ENCODE measurements around the gene FERMT3. TPM values are rescaled to one million over a fixed set of nuclear protein-coding genes. Genes with fewer than 3 reads are reported as not detected.

The FERMT3 gene
- total RNA-seq, 1 experiment from 2014 or later = 72.7 TPM

GRCh38 chr11:64266339-64266738 is 59.8 kb downstream of the FERMT3 start:
- Histone ChIP-seq H3K27ac (ENCODE audit: low read length) (no peak overlapping the region), H3K79me2 (ENCODE audit: low read length) (peaks cover 6% of the 10 kb centered on the region), H3K4me2 (ENCODE audit: low read depth, low read length, poor library complexity, severe bottlenecking) (no peak overlapping the region), H3K4me3 (ENCODE audit: low read length) (no peak overlapping the region), H3K36me3 (ENCODE audit: insufficient read depth, low read length) (no peaks in the 10 kb centered on the region), H4K20me1 (ENCODE audit: insufficient read depth, low read depth, low read length) (no peaks in the 10 kb centered on the region), H3K9me3 (ENCODE audit: low read length) (no peaks in the 10 kb centered on the region), H3K9me2 (replicated peaks; ENCODE audit: insufficient read depth, low read length) (no peaks in the 10 kb centered on the region), H3K9ac (ENCODE audit: low read length) (no peak overlapping the region), H2AFZ (ENCODE audit: low read length) (no peak overlapping the region), H3K4me1 (ENCODE audit: low read length) (peaks cover 21% of the 10 kb centered on the region), H3K27me3 (ENCODE audit: low read length) (no peaks in the 10 kb centered on the region)
- no peak for DNase-seq

- Histone ChIP-seq H3K79me2 (ENCODE audit: low read length) (peaks cover 8% of the 10 kb centered on the region), H3K4me1 (ENCODE audit: low read length) (peaks cover 29% of the 10 kb centered on the region), H3K27me3 (ENCODE audit: low read length) (no peaks in the 10 kb centered on the region), H2AFZ (ENCODE audit: low read length) (no peak overlapping the region), H4K20me1 (ENCODE audit: insufficient read depth, low read depth, low read length) (no peaks in the 10 kb centered on the region), H3K4me3 (ENCODE audit: low read length) (no peak overlapping the region), H3K27ac (ENCODE audit: low read length) (no peak overlapping the region), H3K9me3 (ENCODE audit: low read length) (no peaks in the 10 kb centered on the region), H3K4me2 (ENCODE audit: low read depth, low read length, poor library complexity, severe bottlenecking) (no peak overlapping the region), H3K9ac (ENCODE audit: low read length) (no peak overlapping the region; the same call in 1 of the 2 replicates), H3K36me3 (ENCODE audit: insufficient read depth, low read length) (no peaks in the 10 kb centered on the region), H3K9me2 (replicated peaks; ENCODE audit: insufficient read depth, low read length) (no peaks in the 10 kb centered on the region)
- DNase-seq = no peak
Measured at GRCh38 chr11:64267207-64267945, 60.9 kb downstream of the FERMT3 start.

GRCh38 chr11:64268025-64268892 is 61.7 kb downstream of the FERMT3 start:
- Histone ChIP-seq H3K4me3 (ENCODE audit: low read length) (peak overlapping the region; percentile 85), H3K27me3 (ENCODE audit: low read length) (no peaks in the 10 kb centered on the region), H3K9me3 (ENCODE audit: low read length) (no peaks in the 10 kb centered on the region), H3K4me2 (ENCODE audit: low read depth, low read length, poor library complexity, severe bottlenecking) (peak overlapping the region; percentile 92), H4K20me1 (ENCODE audit: insufficient read depth, low read depth, low read length) (no peaks in the 10 kb centered on the region), H3K4me1 (ENCODE audit: low read length) (peaks cover 33% of the 10 kb centered on the region), H2AFZ (ENCODE audit: low read length) (no peak overlapping the region), H3K36me3 (ENCODE audit: insufficient read depth, low read length) (no peaks in the 10 kb centered on the region), H3K27ac (ENCODE audit: low read length) (peak overlapping the region; percentile 82; the same call in 1 of the 2 replicates), H3K79me2 (ENCODE audit: low read length) (peaks cover 12% of the 10 kb centered on the region), H3K9me2 (replicated peaks; ENCODE audit: insufficient read depth, low read length) (no peaks in the 10 kb centered on the region), H3K9ac (ENCODE audit: low read length) (peak overlapping the region; percentile 90)
- DNase-seq = no peak

- Histone ChIP-seq H3K4me1 (ENCODE audit: low read length) (peaks cover 33% of the 10 kb centered on the region), H3K4me2 (ENCODE audit: low read depth, low read length, poor library complexity, severe bottlenecking) (peak overlapping the region; percentile 92), H3K9me3 (ENCODE audit: low read length) (no peaks in the 10 kb centered on the region), H3K4me3 (ENCODE audit: low read length) (peak overlapping the region; percentile 85), H4K20me1 (ENCODE audit: insufficient read depth, low read depth, low read length) (no peaks in the 10 kb centered on the region), H3K36me3 (ENCODE audit: insufficient read depth, low read length) (no peaks in the 10 kb centered on the region), H3K9me2 (replicated peaks; ENCODE audit: insufficient read depth, low read length) (no peaks in the 10 kb centered on the region), H3K9ac (ENCODE audit: low read length) (peak overlapping the region; percentile 90), H3K27ac (ENCODE audit: low read length) (peak overlapping the region; percentile 82), H2AFZ (ENCODE audit: low read length) (peak overlapping the region; percentile 21; the same call in 1 of the 2 replicates), H3K79me2 (ENCODE audit: low read length) (peaks cover 12% of the 10 kb centered on the region), H3K27me3 (ENCODE audit: low read length) (no peaks in the 10 kb centered on the region)
- peak; percentile 85 for DNase-seq
Measured at GRCh38 chr11:64268893-64269539, 62.5 kb downstream of the FERMT3 start.

GRCh38 chr11:64269540-64270220 is 63.2 kb downstream of the FERMT3 start:
- peak overlapping the region; percentile 85 for H3K4me3 ChIP-seq (ENCODE audit: low read length)
- H3K9ac ChIP-seq (ENCODE audit: low read length) = peak overlapping the region; percentile 90
- H3K4me1 ChIP-seq (ENCODE audit: low read length) = peaks cover 33% of the 10 kb centered on the region
- no peaks in the 10 kb centered on the region for H3K9me2 ChIP-seq (replicated peaks; ENCODE audit: insufficient read depth, low read length)
- peak overlapping the region; percentile 21; the same call in 1 of the 2 replicates for H2AFZ ChIP-seq (ENCODE audit: low read length)
- H3K27me3 ChIP-seq (ENCODE audit: low read length) = no peaks in the 10 kb centered on the region
- no peaks in the 10 kb centered on the region for H3K9me3 ChIP-seq (ENCODE audit: low read length)
- H3K36me3 ChIP-seq (ENCODE audit: insufficient read depth, low read length) = no peaks in the 10 kb centered on the region
- H3K27ac ChIP-seq (ENCODE audit: low read length) = peak overlapping the region; percentile 83
- DNase-seq = peak; percentile 99
- no peaks in the 10 kb centered on the region for H4K20me1 ChIP-seq (ENCODE audit: insufficient read depth, low read depth, low read length)
- H3K79me2 ChIP-seq (ENCODE audit: low read length) = peaks cover 12% of the 10 kb centered on the region
- peak overlapping the region; percentile 92 for H3K4me2 ChIP-seq (ENCODE audit: low read depth, low read length, poor library complexity, severe bottlenecking)

Other genes starting within 250 kb of the FERMT3 start
- 574 and 779 TPM in 2 replicates for gene COX8A, start 232.1 kb upstream of the FERMT3 start, total RNA-seq (2014; rRNA removed; shearing (Covaris generic); ENCODE audit: low replicate concordance)
- 41.6 and 61.7 TPM in 2 replicates for gene OTUB1, start 220.3 kb upstream of the FERMT3 start, total RNA-seq (2014; rRNA removed; shearing (Covaris generic); ENCODE audit: low replicate concordance)
- not detected in 2 replicates for gene FLRT1, start 170.8 kb upstream of the FERMT3 start, total RNA-seq (2014; rRNA removed; shearing (Covaris generic); ENCODE audit: low replicate concordance)
- gene MACROD1, start 40.6 kb upstream of the FERMT3 start, total RNA-seq (2014; rRNA removed; shearing (Covaris generic); ENCODE audit: low replicate concordance) = 5.4 TPM in 1 of 2 replicates, not detected in the other
- 101 and 199 TPM in 2 replicates for gene STIP1, start 20.6 kb upstream of the FERMT3 start, total RNA-seq (2014; rRNA removed; shearing (Covaris generic); ENCODE audit: low replicate concordance)
- 72.5 and 90.4 TPM in 2 replicates for gene TRPT1, start 19.5 kb downstream of the FERMT3 start, total RNA-seq (2014; rRNA removed; shearing (Covaris generic); ENCODE audit: low replicate concordance)
- 70.0 and 114 TPM in 2 replicates for gene NUDT22, start 19.6 kb downstream of the FERMT3 start, total RNA-seq (2014; rRNA removed; shearing (Covaris generic); ENCODE audit: low replicate concordance)
- gene DNAJC4, start 23.8 kb downstream of the FERMT3 start, total RNA-seq (2014; rRNA removed; shearing (Covaris generic); ENCODE audit: low replicate concordance) = 32.0 and 51.0 TPM in 2 replicates
- gene VEGFB, start 27.9 kb downstream of the FERMT3 start, total RNA-seq (2014; rRNA removed; shearing (Covaris generic); ENCODE audit: low replicate concordance) = 43.4 and 67.9 TPM in 2 replicates
- gene FKBP2, start 34.4 kb downstream of the FERMT3 start, total RNA-seq (2014; rRNA removed; shearing (Covaris generic); ENCODE audit: low replicate concordance) = 27.8 and 73.4 TPM in 2 replicates
- 111 and 256 TPM in 2 replicates for gene PPP1R14B, start 40.2 kb downstream of the FERMT3 start, total RNA-seq (2014; rRNA removed; shearing (Covaris generic); ENCODE audit: low replicate concordance)
- gene PLCB3, start 44.8 kb downstream of the FERMT3 start, total RNA-seq (2014; rRNA removed; shearing (Covaris generic); ENCODE audit: low replicate concordance) = 5.7 and 12.7 TPM in 2 replicates
- 45.3 and 94.6 TPM in 2 replicates for gene BAD, start 77.9 kb downstream of the FERMT3 start, total RNA-seq (2014; rRNA removed; shearing (Covaris generic); ENCODE audit: low replicate concordance)
- gene GPR137, start 79.1 kb downstream of the FERMT3 start, total RNA-seq (2014; rRNA removed; shearing (Covaris generic); ENCODE audit: low replicate concordance) = 10.8 and 14.2 TPM in 2 replicates
- not detected in 2 replicates for gene KCNK4, start 84.6 kb downstream of the FERMT3 start, total RNA-seq (2014; rRNA removed; shearing (Covaris generic); ENCODE audit: low replicate concordance)
- not detected in 2 replicates for gene CATSPERZ, start 93.6 kb downstream of the FERMT3 start, total RNA-seq (2014; rRNA removed; shearing (Covaris generic); ENCODE audit: low replicate concordance)
- gene ESRRA, start 98.8 kb downstream of the FERMT3 start, total RNA-seq (2014; rRNA removed; shearing (Covaris generic); ENCODE audit: low replicate concordance) = 16.0 and 33.9 TPM in 2 replicates
- gene TRMT112, start 110.8 kb downstream of the FERMT3 start, total RNA-seq (2014; rRNA removed; shearing (Covaris generic); ENCODE audit: low replicate concordance) = 363 and 557 TPM in 2 replicates
- gene PRDX5, start 111.4 kb downstream of the FERMT3 start, total RNA-seq (2014; rRNA removed; shearing (Covaris generic); ENCODE audit: low replicate concordance) = 205 and 428 TPM in 2 replicates
- 34.9 and 88.2 TPM in 2 replicates for gene CCDC88B, start 133.5 kb downstream of the FERMT3 start, total RNA-seq (2014; rRNA removed; shearing (Covaris generic); ENCODE audit: low replicate concordance)
- gene RPS6KA4, start 152.4 kb downstream of the FERMT3 start, total RNA-seq (2014; rRNA removed; shearing (Covaris generic); ENCODE audit: low replicate concordance) = 17.1 and 38.4 TPM in 2 replicates

All from Karpas-422 (cell line).